Prostate gland (tissue), 2 donors: Measurements from ENCODE around the gene RABGAP1L. TPM values are rescaled to one million over a fixed set of nuclear protein-coding genes. Genes with fewer than 3 reads are reported as not detected.

Experiments
- DNase-seq: peaks from one replicate; pipeline ENCODE4 v3.0.0-alpha.2; 2019; ENCODE audit warnings: low spot score
- H3K27ac ChIP-seq, 2 donors: fragments of 200-600 bp; sonication (generic); 2 replicates each; pipeline ENCODE4 v1.5.1; 2017 to 2019
- H3K27me3 ChIP-seq: fragments of 200-600 bp; sonication (generic); replicated peaks from 2 replicates; pipeline ENCODE4 v1.5.1; 2019; ENCODE audit not compliant: insufficient read depth
- H3K36me3 ChIP-seq, 2 donors: fragments of 200-600 bp; sonication (generic); 1 replicate in 1 of 2; 2 replicates in 1 of 2; pipeline versions ENCODE4 v1.5.1 to v1.8.1; 2017 to 2019
- H3K4me1 ChIP-seq: fragments of 200-600 bp; sonication (generic); replicated peaks from 2 replicates; pipeline ENCODE4 v1.5.1; 2019
- H3K4me3 ChIP-seq, 2 donors: fragments of 200-600 bp; sonication (generic); 2 replicates each; pipeline ENCODE4 v1.5.1; 2017 to 2019
- H3K9me3 ChIP-seq: fragments of 200-600 bp; sonication (generic); 2 replicates; pipeline ENCODE4 v1.5.1; 2017
- CTCF ChIP-seq, 4 experiments: fragments of 200-600 bp in 2 of 4; fragments of 450-650 bp in 2 of 4; sonication (generic) in 2 of 4; IDR thresholded peaks; 1 replicate in 3 of 4; 2 replicates in 1 of 4; pipeline ENCODE4 v1.5.1; 2016 to 2019; ENCODE audit warnings: antibody characterized with exemption in 4 of 4, mild to moderate bottlenecking in 2 of 4, moderate library complexity in 2 of 4
- POLR2A ChIP-seq: fragments of 450-650 bp; IDR thresholded peaks from one replicate; pipeline ENCODE4 v1.6.1; 2016; ENCODE audit warnings: antibody characterized with exemption, mild to moderate bottlenecking
- POLR2AphosphoS5 ChIP-seq: sonication (generic); formaldehyde crosslinking; IDR thresholded peaks from one replicate; pipeline ENCODE4 v1.6.1; 2017; ENCODE audit warnings: antibody characterized with exemption
- WGBS: methylation state at CpG from one replicate; pipeline ENCODE4 v1.1.5; 2018; 5-methylcytosine and 5-hydroxymethylcytosine counted together
- intact Hi-C: fragments of 100-400 bp; cut with DNase I; formaldehyde crosslinking; loops from one replicate; pipeline ENCODE4 v1.14.2; 2022
- total RNA-seq, 2 donors: library from RNA; depleted of rRNA; stranded (reverse); fragments of >200 nt; gene quantifications; one replicate each; pipeline ENCODE4 v1.1.0, GENCODE V29; 2016

The RABGAP1L gene
- total RNA-seq, 2 donors from 2014 or later, result 32.3 to 41.5 TPM

GRCh38 chr1:174726167-174726879, 567.0 kb downstream of the RABGAP1L start:
- no peak for TF ChIP-seq POLR2AphosphoS5
- no peak for TF ChIP-seq POLR2A
- TF ChIP-seq CTCF (IDR thresholded peaks at IDR 0.05), result peak in 3 of 4 experiments; percentile 31 to 58 (median 45)
- Histone ChIP-seq H3K4me3 (no peak overlapping the region), H3K27me3 (no peaks in the 10 kb centered on the region), H3K9me3 (no peaks in the 10 kb centered on the region), H3K27ac (no peak overlapping the region), H3K36me3 (no peaks in the 10 kb centered on the region), H3K4me1 (no peaks in the 10 kb centered on the region)
- intact Hi-C loops, result loop anchor here (2.0 kb wide), 1 partner anchor 464 kb away; no protein-coding TSS in a partner anchor
- no peak for DNase-seq
- 59% methylated on average over 2 of the region's 2 CpGs for WGBS

DNA sequence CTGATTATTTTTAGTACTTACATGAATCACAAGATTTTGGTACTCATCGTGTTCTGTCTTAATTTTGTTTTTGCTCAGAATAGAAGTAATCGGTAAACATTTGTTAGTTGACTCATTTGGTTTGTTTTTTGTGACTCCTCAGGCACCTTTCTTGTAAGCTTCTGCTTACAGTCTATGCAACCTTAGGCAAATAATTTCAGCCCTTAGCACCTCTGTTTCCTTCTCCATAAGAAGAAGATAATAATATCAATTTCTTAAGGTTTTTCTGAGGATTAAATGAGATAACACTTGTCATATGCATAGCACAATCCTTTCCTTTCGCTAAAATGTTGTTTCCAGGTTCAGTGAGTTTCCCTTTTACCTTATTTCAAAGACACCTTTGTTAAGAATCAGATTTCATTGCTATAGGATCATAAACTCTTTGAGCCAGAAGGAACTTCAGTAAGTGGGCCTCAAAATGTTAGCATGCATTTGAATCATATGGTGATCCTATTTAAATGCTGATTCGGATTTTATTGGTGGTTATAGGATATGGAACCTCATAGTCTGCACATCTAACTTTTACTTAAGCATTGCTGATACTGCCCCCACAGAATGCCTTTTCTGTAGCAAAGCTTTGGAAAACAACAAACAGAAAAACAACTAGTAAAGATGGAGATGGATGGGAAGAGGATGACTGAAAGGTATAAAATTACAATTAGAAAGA, 567.7 kb downstream of the RABGAP1L start:
- WGBS, result 58% methylated on average over 4 of the region's 4 CpGs
- intact Hi-C loops, result loop anchor here (2.0 kb wide), 1 partner anchor 464 kb away; no protein-coding TSS in a partner anchor
- DNase-seq, result no peak
- Histone ChIP-seq H3K36me3 (no peaks in the 10 kb centered on the region), H3K9me3 (no peaks in the 10 kb centered on the region), H3K27me3 (no peaks in the 10 kb centered on the region), H3K27ac (no peak overlapping the region), H3K4me3 (no peak overlapping the region), H3K4me1 (no peaks in the 10 kb centered on the region)
- no peak for TF ChIP-seq POLR2A
- TF ChIP-seq CTCF (IDR thresholded peaks at IDR 0.05), result no peak
- no peak for TF ChIP-seq POLR2AphosphoS5

DNA sequence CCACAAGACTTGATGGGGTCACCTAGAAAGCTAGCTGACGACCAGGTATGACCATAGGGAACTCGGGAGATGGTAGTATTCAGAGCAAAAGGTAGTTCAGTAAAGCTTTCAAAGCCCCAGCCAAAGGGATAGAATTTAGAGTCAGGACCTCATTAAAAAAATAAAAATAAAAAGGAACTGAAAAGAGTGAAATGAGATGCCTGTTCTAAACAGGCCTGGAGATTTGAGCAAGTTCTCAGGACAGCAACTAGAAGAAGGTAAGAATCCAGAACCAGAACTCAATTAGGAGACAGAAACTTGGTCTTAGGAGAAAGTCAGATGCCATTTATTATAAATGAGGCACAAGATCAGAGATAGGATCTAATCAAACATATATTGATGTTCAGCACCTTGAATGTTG, 575.0 kb downstream of the RABGAP1L start:
- Histone ChIP-seq H3K27ac (no peak overlapping the region), H3K9me3 (no peaks in the 10 kb centered on the region), H3K4me1 (no peaks in the 10 kb centered on the region), H3K36me3 (no peaks in the 10 kb centered on the region), H3K4me3 (no peak overlapping the region), H3K27me3 (no peaks in the 10 kb centered on the region)
- WGBS, result 95% methylated on average over 2 of the region's 2 CpGs
- intact Hi-C loops, result no loop called here
- DNase-seq, result no peak
- TF ChIP-seq POLR2A, result no peak
- TF ChIP-seq CTCF (IDR thresholded peaks at IDR 0.05), result no peak
- TF ChIP-seq POLR2AphosphoS5, result no peak

- Histone ChIP-seq H3K27me3 (no peaks in the 10 kb centered on the region), H3K4me3 (no peak overlapping the region), H3K9me3 (no peaks in the 10 kb centered on the region), H3K4me1 (no peaks in the 10 kb centered on the region), H3K36me3 (no peaks in the 10 kb centered on the region), H3K27ac (no peak overlapping the region)
- intact Hi-C loops, result no loop called here
- WGBS, result 98% methylated on average over 2 of the region's 2 CpGs
- DNase-seq, result no peak
- no peak for TF ChIP-seq POLR2A
- TF ChIP-seq POLR2AphosphoS5, result no peak
- TF ChIP-seq CTCF (IDR thresholded peaks at IDR 0.05), result no peak
These were observed 577.5 kb downstream of the RABGAP1L start for GRCh38 chr1:174736831-174737230.
